Astrocyte (in vitro differentiated cells and primary cell): Measurements from ENCODE around the gene ERC1. TPM values are rescaled to one million over a fixed set of nuclear protein-coding genes. Genes with fewer than 3 reads are reported as not detected.

ENCODE experiments used
- DNase-seq: peaks from one replicate; pipeline ENCODE4 v3.0.0-alpha.2; 2010; ENCODE audit warnings: low read depth
- FAIRE-seq: peaks from 2 replicates; lab custom pipeline; 2011; peaks lifted over from hg19 to GRCh38; lab: Jason Lieb, UNC
- H2AFZ ChIP-seq: 2 replicates; pipeline ENCODE4 v1.6.0; 2012; ENCODE audit warnings: low read depth, low read length, inconsistent platforms
- H3K27ac ChIP-seq: 2 replicates; pipeline ENCODE4 v1.5.1; 2011; ENCODE audit warnings: low read depth, low read length, inconsistent platforms
- H3K27me3 ChIP-seq: 2 replicates; pipeline ENCODE4 v1.6.0; 2011; ENCODE audit warnings: low read length, inconsistent platforms; ENCODE audit not compliant: insufficient read depth
- H3K36me3 ChIP-seq: 2 replicates; pipeline ENCODE4 v1.5.1; 2011; ENCODE audit warnings: low read length, inconsistent platforms; ENCODE audit not compliant: insufficient read depth
- H3K4me1 ChIP-seq: 2 replicates; pipeline ENCODE4 v1.5.1; 2011; ENCODE audit warnings: low read length, inconsistent platforms; ENCODE audit not compliant: insufficient read depth
- H3K4me2 ChIP-seq: 2 replicates; pipeline ENCODE4 v1.6.0; 2012; ENCODE audit warnings: low read length, inconsistent platforms
- H3K4me3 ChIP-seq: 2 replicates; pipeline ENCODE4 v1.5.1; 2011; ENCODE audit warnings: low read depth, mild to moderate bottlenecking, low read length, inconsistent platforms; ENCODE audit not compliant: insufficient read depth
- H3K79me2 ChIP-seq: 2 replicates; pipeline ENCODE4 v1.6.0; 2012; ENCODE audit warnings: mild to moderate bottlenecking, low read length, inconsistent platforms; ENCODE audit not compliant: insufficient read depth
- H3K9ac ChIP-seq: 2 replicates; pipeline ENCODE4 v1.6.0; 2012; ENCODE audit warnings: mild to moderate bottlenecking, low read length, inconsistent platforms
- H3K9me3 ChIP-seq: 2 replicates; pipeline ENCODE4 v1.5.1; 2012; ENCODE audit warnings: low read depth, mild to moderate bottlenecking, low read length, inconsistent platforms; ENCODE audit not compliant: insufficient read depth
- H4K20me1 ChIP-seq: 2 replicates; pipeline ENCODE4 v1.6.0; 2012; ENCODE audit warnings: low read length, inconsistent platforms; ENCODE audit not compliant: insufficient read depth
- H3K27ac Mint-ChIP-seq: one replicate; pipeline ENCODE4 v1.8.0; 2021; ENCODE audit warnings: mild to moderate bottlenecking, mixed read lengths; ENCODE audit not compliant: unreplicated experiment
- H3K27me3 Mint-ChIP-seq: one replicate; pipeline ENCODE4 v1.8.0; 2021; ENCODE audit warnings: low read depth, mixed read lengths; ENCODE audit not compliant: unreplicated experiment
- H3K36me3 Mint-ChIP-seq: one replicate; pipeline ENCODE4 v1.8.0; 2021; ENCODE audit warnings: low read depth, mixed read lengths; ENCODE audit not compliant: unreplicated experiment
- H3K4me1 Mint-ChIP-seq: one replicate; pipeline ENCODE4 v1.8.0; 2021; ENCODE audit warnings: low read depth, mixed read lengths; ENCODE audit not compliant: unreplicated experiment
- H3K4me3 Mint-ChIP-seq: one replicate; pipeline ENCODE4 v1.8.0; 2021; ENCODE audit warnings: mild to moderate bottlenecking, moderate library complexity, mixed read lengths; ENCODE audit not compliant: unreplicated experiment
- H3K9me3 Mint-ChIP-seq: one replicate; pipeline ENCODE4 v1.8.0; 2021; ENCODE audit warnings: mild to moderate bottlenecking, mixed read lengths; ENCODE audit not compliant: unreplicated experiment
- CTCF ChIP-seq: IDR thresholded peaks from 2 replicates; pipeline ENCODE4 v1.5.1; 2011; ENCODE audit warnings: low read depth, mild to moderate bottlenecking, inconsistent platforms, low read length, moderate library complexity; ENCODE audit not compliant: insufficient read depth
- EZH2 ChIP-seq: IDR thresholded peaks from 2 replicates; pipeline ENCODE4 v1.6.1; 2012; ENCODE audit warnings: mild to moderate bottlenecking, low read length, inconsistent platforms; ENCODE audit not compliant: insufficient read depth
- total RNA-seq: library from RNA; stranded (reverse); gene quantifications from 2 replicates; pipeline ENCODE4 v1.2.1, GENCODE V29; 2021

ERC1 gene
- total RNA-seq, 1 donor from 2014 or later, result 67.1 TPM

- DNase-seq (no peak), FAIRE-seq (peak; percentile 41)
- Mint-ChIP-seq H3K36me3 (peaks cover 2% of the 10 kb centered on the region), H3K4me3 (no peak overlapping the region), H3K27me3 (no peaks in the 10 kb centered on the region), H3K9me3 (no peaks in the 10 kb centered on the region), H3K4me1 (no peaks in the 10 kb centered on the region), H3K27ac (no peak overlapping the region)
- no peak overlapping the region for H3K27ac ChIP-seq
- H3K4me1 ChIP-seq, result no peaks in the 10 kb centered on the region
- H3K9ac ChIP-seq, result no peak overlapping the region
- no peaks in the 10 kb centered on the region for H3K27me3 ChIP-seq
- no peak overlapping the region for H2AFZ ChIP-seq
- TF ChIP-seq CTCF, result no peak
- TF ChIP-seq EZH2, result no peak
- no peaks in the 10 kb centered on the region for H3K9me3 ChIP-seq
- H4K20me1 ChIP-seq, result peaks cover 3% of the 10 kb centered on the region
- no peak overlapping the region for H3K4me2 ChIP-seq
- H3K4me3 ChIP-seq, result no peak overlapping the region
- no peaks in the 10 kb centered on the region for H3K36me3 ChIP-seq
- no peaks in the 10 kb centered on the region for H3K79me2 ChIP-seq
Measured at GRCh38 chr12:1226951-1227350, 235.9 kb downstream of the ERC1 start.

GRCh38 chr12:1234073-1234472 lies 243.1 kb downstream of the ERC1 start:
- Histone ChIP-seq H3K27ac (no peak overlapping the region), H3K9ac (no peak overlapping the region), H3K9me3 (no peaks in the 10 kb centered on the region), H3K27me3 (no peaks in the 10 kb centered on the region), H4K20me1 (no peaks in the 10 kb centered on the region), H2AFZ (no peak overlapping the region), H3K4me1 (no peaks in the 10 kb centered on the region), H3K79me2 (no peaks in the 10 kb centered on the region), H3K4me3 (no peak overlapping the region), H3K4me2 (no peak overlapping the region), H3K36me3 (no peaks in the 10 kb centered on the region)
- Mint-ChIP-seq H3K9me3 (no peaks in the 10 kb centered on the region), H3K4me3 (no peak overlapping the region), H3K27me3 (no peaks in the 10 kb centered on the region), H3K27ac (no peak overlapping the region), H3K4me1 (no peaks in the 10 kb centered on the region), H3K36me3 (peaks cover 2% of the 10 kb centered on the region)
- DNase-seq, result peak; percentile 38
- TF ChIP-seq CTCF (no peak), EZH2 (no peak)
- FAIRE-seq, result no peak

- Histone ChIP-seq H4K20me1 (no peaks in the 10 kb centered on the region), H2AFZ (no peak overlapping the region), H3K9me3 (no peaks in the 10 kb centered on the region), H3K27ac (no peak overlapping the region), H3K79me2 (no peaks in the 10 kb centered on the region), H3K9ac (no peak overlapping the region), H3K36me3 (no peaks in the 10 kb centered on the region), H3K4me1 (peaks cover 3% of the 10 kb centered on the region), H3K4me3 (no peak overlapping the region), H3K4me2 (no peak overlapping the region), H3K27me3 (no peaks in the 10 kb centered on the region)
- Mint-ChIP-seq H3K4me1 (peaks cover 11% of the 10 kb centered on the region), H3K27me3 (no peaks in the 10 kb centered on the region), H3K36me3 (peaks cover 2% of the 10 kb centered on the region), H3K9me3 (no peaks in the 10 kb centered on the region), H3K4me3 (no peak overlapping the region), H3K27ac (no peak overlapping the region)
- DNase-seq (no peak), FAIRE-seq (peak; percentile 43)
- TF ChIP-seq CTCF (no peak), EZH2 (no peak)
Measured at GRCh38 chr12:1246637-1247036, 255.6 kb downstream of the ERC1 start.
